Measurements from ENCODE around the gene ESYT2.

ESYT2 gene

GRCh38 chr7:158742065-158742821, 87.1 kb downstream of the ESYT2 start:
- DNase-seq (ENCODE audit: low read depth) = no peak
- TF ChIP-seq, protein P1, sequence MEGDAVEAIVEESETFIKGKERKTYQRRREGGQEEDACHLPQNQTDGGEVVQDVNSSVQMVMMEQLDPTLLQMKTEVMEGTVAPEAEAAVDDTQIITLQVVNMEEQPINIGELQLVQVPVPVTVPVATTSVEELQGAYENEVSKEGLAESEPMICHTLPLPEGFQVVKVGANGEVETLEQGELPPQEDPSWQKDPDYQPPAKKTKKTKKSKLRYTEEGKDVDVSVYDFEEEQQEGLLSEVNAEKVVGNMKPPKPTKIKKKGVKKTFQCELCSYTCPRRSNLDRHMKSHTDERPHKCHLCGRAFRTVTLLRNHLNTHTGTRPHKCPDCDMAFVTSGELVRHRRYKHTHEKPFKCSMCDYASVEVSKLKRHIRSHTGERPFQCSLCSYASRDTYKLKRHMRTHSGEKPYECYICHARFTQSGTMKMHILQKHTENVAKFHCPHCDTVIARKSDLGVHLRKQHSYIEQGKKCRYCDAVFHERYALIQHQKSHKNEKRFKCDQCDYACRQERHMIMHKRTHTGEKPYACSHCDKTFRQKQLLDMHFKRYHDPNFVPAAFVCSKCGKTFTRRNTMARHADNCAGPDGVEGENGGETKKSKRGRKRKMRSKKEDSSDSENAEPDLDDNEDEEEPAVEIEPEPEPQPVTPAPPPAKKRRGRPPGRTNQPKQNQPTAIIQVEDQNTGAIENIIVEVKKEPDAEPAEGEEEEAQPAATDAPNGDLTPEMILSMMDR (conservative IDR thresholded peaks at IDR 0.05; ENCODE audit: control insufficient read depth, insufficient read depth, low read depth, low read length) = no peak
- no peak overlapping the region for H3K4me3 ChIP-seq (ENCODE audit: control insufficient read depth, low read depth, low read length)

DNA sequence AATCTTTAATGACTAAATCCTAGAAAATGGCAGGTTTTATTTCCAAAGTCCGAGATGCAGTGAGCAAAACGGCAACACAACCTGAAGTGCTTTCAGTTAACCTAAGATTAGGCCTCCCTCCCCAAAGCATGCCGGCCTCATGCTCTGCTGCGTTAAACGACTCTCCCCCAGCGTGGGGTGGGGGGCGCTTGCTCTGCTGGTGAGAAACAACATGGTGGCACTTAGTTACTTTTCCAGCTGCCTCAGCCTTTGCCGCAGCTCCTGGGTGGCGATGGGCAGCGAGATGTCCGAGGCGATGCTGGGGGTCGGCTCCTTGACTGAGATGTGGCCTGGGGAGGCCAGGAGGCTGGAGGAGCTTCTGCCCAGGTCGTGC, 88.0 kb downstream of the ESYT2 start:
- TF ChIP-seq, protein P1 (conservative IDR thresholded peaks at IDR 0.05; ENCODE audit: control insufficient read depth, insufficient read depth, low read depth, low read length) = no peak
- no peak for DNase-seq (ENCODE audit: low read depth)
- no peak overlapping the region for H3K4me3 ChIP-seq (ENCODE audit: control insufficient read depth, low read depth, low read length)

- TF ChIP-seq, protein P1 (conservative IDR thresholded peaks at IDR 0.05; ENCODE audit: control insufficient read depth, insufficient read depth, low read depth, low read length) = peak; percentile 13
- H3K4me3 ChIP-seq (ENCODE audit: control insufficient read depth, low read depth, low read length) = no peak overlapping the region
- DNase-seq (ENCODE audit: low read depth) = peak; percentile 96
Observed at GRCh38 chr7:158740657-158741293, 88.5 kb downstream of the ESYT2 start.

DNA sequence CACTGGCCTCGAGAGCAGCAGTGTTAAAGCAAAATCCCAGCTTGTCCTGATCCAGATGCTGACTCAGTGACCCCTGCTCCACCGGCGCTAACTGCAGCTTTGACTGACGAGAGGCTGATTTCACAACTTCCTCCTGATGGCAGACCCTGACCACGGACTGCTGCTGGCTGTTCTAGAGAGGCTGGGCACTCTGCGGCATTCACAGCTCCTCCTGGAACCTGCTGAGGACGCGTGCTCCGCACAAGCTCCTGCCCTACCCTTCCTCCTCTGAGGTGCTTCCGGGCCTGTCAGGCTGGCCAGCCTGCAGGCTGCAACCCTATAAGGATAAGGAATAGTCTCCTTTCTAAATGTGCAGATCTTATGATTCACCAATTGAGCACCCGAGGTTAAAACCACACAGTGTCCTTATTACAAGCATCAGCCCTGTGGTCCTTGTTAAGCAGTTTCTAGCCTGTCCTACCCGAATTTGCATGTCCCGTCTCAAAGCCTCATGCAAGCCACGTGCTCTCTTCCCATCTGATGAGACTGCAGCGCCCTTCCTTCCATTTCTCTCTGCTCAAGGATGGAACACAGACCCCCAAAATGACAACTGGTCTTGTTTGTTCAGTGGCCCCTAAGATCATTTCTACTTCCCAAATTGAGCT, 89.2 kb downstream of the ESYT2 start:
- no peak overlapping the region for H3K4me3 ChIP-seq (ENCODE audit: control insufficient read depth, low read depth, low read length)
- TF ChIP-seq, protein P1 (conservative IDR thresholded peaks at IDR 0.05; ENCODE audit: control insufficient read depth, insufficient read depth, low read depth, low read length) = no peak
- DNase-seq (ENCODE audit: low read depth) = peak; percentile 94

GRCh38 chr7:158738841-158739240, 90.5 kb downstream of the ESYT2 start:
- TF ChIP-seq, protein P1 (conservative IDR thresholded peaks at IDR 0.05; ENCODE audit: control insufficient read depth, insufficient read depth, low read depth, low read length) = no peak
- DNase-seq (ENCODE audit: low read depth) = no peak
- H3K4me3 ChIP-seq (ENCODE audit: control insufficient read depth, low read depth, low read length) = no peak overlapping the region

- no peak overlapping the region for H3K4me3 ChIP-seq (ENCODE audit: control insufficient read depth, low read depth, low read length)
- DNase-seq (ENCODE audit: low read depth) = no peak
- TF ChIP-seq, protein P1 (conservative IDR thresholded peaks at IDR 0.05; ENCODE audit: control insufficient read depth, insufficient read depth, low read depth, low read length) = no peak
Observed at GRCh38 chr7:158737064-158737695, 92.1 kb downstream of the ESYT2 start.
